Gastrocnemius medialis (tissue), 4 donors: ENCODE results near the gene TMEM132C. TPM values are rescaled to one million over a fixed set of nuclear protein-coding genes. Genes with fewer than 3 reads are reported as not detected.

Experiments
- ATAC-seq, 2 donors: fragments of 150-250 bp; one replicate each; pipeline ENCODE4 v1.9.1; 2016
- DNase-seq, 2 donors: peaks; one replicate each; pipeline ENCODE4 v3.0.0-alpha.2; 2019
- H3K27ac ChIP-seq, 4 donors: fragments of 200-600 bp; sonication (generic); 1 replicate in 1 of 4; 2 replicates in 3 of 4; pipeline ENCODE4 v1.5.1; 2016 to 2018; ENCODE audit warnings: mild to moderate bottlenecking in 2 of 4, moderate library complexity in 1 of 4
- H3K27me3 ChIP-seq, 3 donors: fragments of 200-600 bp; sonication (generic) in 2 of 3; 1 replicate in 1 of 3; 2 replicates in 2 of 3; pipeline versions ENCODE4 v1.5.1 to v1.6.0; 2016 to 2019; ENCODE audit warnings: mild to moderate bottlenecking in 1 of 3, moderate library complexity in 1 of 3
- H3K36me3 ChIP-seq, 2 donors: fragments of 200-600 bp; sonication (generic) in 1 of 2; one replicate each; pipeline ENCODE4 v1.5.1; 2017 to 2018
- H3K4me1 ChIP-seq, 2 donors: fragments of 200-600 bp; sonication (generic) in 1 of 2; one replicate each; pipeline ENCODE4 v1.5.1; 2016 to 2017; ENCODE audit warnings: mild to moderate bottlenecking in 2 of 2
- H3K4me3 ChIP-seq, 4 donors: fragments of 200-600 bp; sonication (generic) in 3 of 4; 1 replicate in 1 of 4; 2 replicates in 3 of 4; pipeline ENCODE4 v1.5.1; 2016 to 2019; ENCODE audit warnings: mild to moderate bottlenecking in 2 of 4
- H3K9me3 ChIP-seq, 3 donors: fragments of 200-600 bp; sonication (generic) in 2 of 3; 1 replicate in 1 of 3; 2 replicates in 2 of 3; pipeline ENCODE4 v1.5.1; 2016 to 2019
- POLR2A ChIP-seq, 2 donors: fragments of 450-650 bp; IDR thresholded peaks; one replicate each; pipeline ENCODE4 v1.6.1; 2017; ENCODE audit warnings: antibody characterized with exemption in 2 of 2, mild to moderate bottlenecking in 2 of 2, moderate library complexity in 2 of 2
- in situ Hi-C, 4 donors: fragments of 200-750 bp; cut with MboI; loops; one replicate each; pipeline versions ENCODE4 v1.15.0 to v1.8.0; 2017; ENCODE audit warnings: low sequenced_read_pairs in 4 of 4
- intact Hi-C: fragments of 100-400 bp; cut with DNase I; formaldehyde crosslinking; loops from one replicate; pipeline ENCODE4 v1.15.1; 2023; ENCODE audit warnings: low total_unique reads
- total RNA-seq, 4 donors: library from RNA; depleted of rRNA; stranded (reverse); fragments of >200 nt; gene quantifications; one replicate each; pipeline versions ENCODE4 v1.1.0 to v1.2.3, GENCODE V29; 2016
- TF ChIP-seq, protein P1 (sequence below), 5 experiments: fragments of 450-650 bp in 3 of 5; fragments of 200-600 bp in 2 of 5; sonication (generic) in 2 of 5; IDR thresholded peaks in 4 of 5; conservative IDR thresholded peaks in 1 of 5; 1 replicate in 4 of 5; 2 replicates in 1 of 5; pipeline ENCODE4 v1.5.1; 2016 to 2019; ENCODE audit warnings: antibody characterized with exemption in 5 of 5, mild to moderate bottlenecking in 3 of 5, moderate library complexity in 3 of 5

Gene TMEM132C
- total RNA-seq, 4 donors from 2014 or later = 0.24 to 0.82 (median 0.68) TPM

DNA sequence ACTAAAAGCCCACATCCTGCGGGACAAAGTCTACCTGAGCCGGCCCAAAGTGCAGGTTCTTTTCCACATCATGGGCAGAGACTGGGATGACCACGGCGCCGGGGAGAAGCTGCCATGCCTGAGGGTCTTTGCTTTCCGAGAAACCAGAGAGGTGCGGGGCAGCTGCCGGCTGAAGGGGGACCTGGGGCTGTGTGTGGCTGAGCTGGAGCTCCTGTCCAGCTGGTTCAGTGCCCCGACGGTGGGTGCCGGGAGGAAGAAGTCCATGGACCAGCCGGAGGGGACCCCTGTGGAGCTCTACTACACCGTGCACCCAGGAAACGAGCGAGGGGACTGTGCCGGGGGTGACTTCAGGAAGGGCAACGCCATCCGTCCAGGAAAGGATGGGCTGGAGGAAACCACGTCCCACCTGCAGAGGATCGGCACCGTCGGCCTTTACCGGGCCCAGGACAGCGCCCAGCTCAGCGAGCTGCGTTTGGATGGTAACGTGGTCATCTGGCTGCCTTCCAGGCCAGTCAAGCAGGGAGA lies 148.1 kb downstream of the TMEM132C start:
- H3K4me3 ChIP-seq = no peak overlapping the region
- intact Hi-C loops (no loop called here), in situ Hi-C loops (no loop called here)
- no peak for DNase-seq
- H3K9me3 ChIP-seq = no peaks in the 10 kb centered on the region
- no peak overlapping the region for H3K27ac ChIP-seq
- H3K4me1 ChIP-seq = no peaks in the 10 kb centered on the region
- no peak for ATAC-seq
- no peak for TF ChIP-seq POLR2A (IDR thresholded peaks at IDR 0.05)
- TF ChIP-seq, protein P1, sequence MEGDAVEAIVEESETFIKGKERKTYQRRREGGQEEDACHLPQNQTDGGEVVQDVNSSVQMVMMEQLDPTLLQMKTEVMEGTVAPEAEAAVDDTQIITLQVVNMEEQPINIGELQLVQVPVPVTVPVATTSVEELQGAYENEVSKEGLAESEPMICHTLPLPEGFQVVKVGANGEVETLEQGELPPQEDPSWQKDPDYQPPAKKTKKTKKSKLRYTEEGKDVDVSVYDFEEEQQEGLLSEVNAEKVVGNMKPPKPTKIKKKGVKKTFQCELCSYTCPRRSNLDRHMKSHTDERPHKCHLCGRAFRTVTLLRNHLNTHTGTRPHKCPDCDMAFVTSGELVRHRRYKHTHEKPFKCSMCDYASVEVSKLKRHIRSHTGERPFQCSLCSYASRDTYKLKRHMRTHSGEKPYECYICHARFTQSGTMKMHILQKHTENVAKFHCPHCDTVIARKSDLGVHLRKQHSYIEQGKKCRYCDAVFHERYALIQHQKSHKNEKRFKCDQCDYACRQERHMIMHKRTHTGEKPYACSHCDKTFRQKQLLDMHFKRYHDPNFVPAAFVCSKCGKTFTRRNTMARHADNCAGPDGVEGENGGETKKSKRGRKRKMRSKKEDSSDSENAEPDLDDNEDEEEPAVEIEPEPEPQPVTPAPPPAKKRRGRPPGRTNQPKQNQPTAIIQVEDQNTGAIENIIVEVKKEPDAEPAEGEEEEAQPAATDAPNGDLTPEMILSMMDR (IDR thresholded peaks at IDR 0.05 in 4 of 5, conservative IDR thresholded peaks at IDR 0.05 in 1 of 5) = no peak
- H3K27me3 ChIP-seq = no peaks in the 10 kb centered on the region
- H3K36me3 ChIP-seq = no peaks in the 10 kb centered on the region

DNA sequence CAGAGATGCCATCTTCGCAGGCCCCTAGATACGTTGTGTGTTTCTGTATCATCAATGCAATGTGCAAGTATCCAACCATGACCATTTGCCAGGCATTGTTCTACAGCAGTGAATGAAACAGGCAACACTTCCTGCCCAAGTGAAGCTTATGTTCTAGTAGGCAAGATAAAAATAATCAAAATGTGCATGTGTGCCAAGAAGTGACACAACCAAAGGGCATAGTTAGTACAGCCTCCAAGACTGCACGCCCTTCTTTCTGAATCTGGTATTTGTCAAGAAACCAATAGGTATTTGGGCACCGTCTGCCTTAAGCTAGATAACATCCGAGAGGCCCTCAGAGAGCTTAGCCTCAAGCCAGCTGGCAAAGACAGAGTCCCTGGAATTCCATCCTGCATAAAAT lies 152.0 kb downstream of the TMEM132C start:
- Histone ChIP-seq H3K4me3 (no peak overlapping the region), H3K9me3 (no peaks in the 10 kb centered on the region), H3K36me3 (no peaks in the 10 kb centered on the region), H3K27ac (no peak overlapping the region), H3K27me3 (no peaks in the 10 kb centered on the region), H3K4me1 (no peaks in the 10 kb centered on the region)
- intact Hi-C loops (no loop called here), in situ Hi-C loops (no loop called here)
- ATAC-seq (no peak), DNase-seq (no peak)
- no peak for TF ChIP-seq POLR2A (IDR thresholded peaks at IDR 0.05)
- TF ChIP-seq, protein P1 (IDR thresholded peaks at IDR 0.05 in 4 of 5, conservative IDR thresholded peaks at IDR 0.05 in 1 of 5) = no peak

DNA sequence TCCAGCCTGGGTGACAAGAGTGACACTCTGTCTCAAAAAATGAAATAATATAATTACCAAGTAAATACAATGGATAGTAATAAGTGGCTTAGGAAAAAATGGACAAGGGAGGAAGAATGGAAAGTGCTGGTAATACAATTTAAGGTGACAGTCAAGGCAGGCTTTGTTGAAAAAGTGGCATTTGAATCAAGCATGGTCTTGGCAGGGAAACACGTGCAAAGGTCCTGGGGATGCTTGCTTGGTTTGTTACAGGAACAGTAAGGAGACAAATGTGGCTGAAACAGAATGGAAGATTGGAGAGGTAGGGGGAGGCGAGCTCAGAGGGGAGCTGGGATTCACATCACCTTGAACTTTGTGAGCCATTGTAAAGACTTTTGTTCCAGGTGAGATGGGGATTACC lies 153.2 kb downstream of the TMEM132C start:
- Histone ChIP-seq H3K4me3 (no peak overlapping the region), H3K9me3 (no peaks in the 10 kb centered on the region), H3K36me3 (no peaks in the 10 kb centered on the region), H3K27me3 (no peaks in the 10 kb centered on the region), H3K27ac (no peak overlapping the region), H3K4me1 (no peaks in the 10 kb centered on the region)
- DNase-seq = no peak
- in situ Hi-C loops = no loop called here
- no peak for TF ChIP-seq POLR2A (IDR thresholded peaks at IDR 0.05)
- TF ChIP-seq, protein P1 (IDR thresholded peaks at IDR 0.05 in 4 of 5, conservative IDR thresholded peaks at IDR 0.05 in 1 of 5) = no peak
- ATAC-seq = no peak
- intact Hi-C loops = no loop called here

DNA sequence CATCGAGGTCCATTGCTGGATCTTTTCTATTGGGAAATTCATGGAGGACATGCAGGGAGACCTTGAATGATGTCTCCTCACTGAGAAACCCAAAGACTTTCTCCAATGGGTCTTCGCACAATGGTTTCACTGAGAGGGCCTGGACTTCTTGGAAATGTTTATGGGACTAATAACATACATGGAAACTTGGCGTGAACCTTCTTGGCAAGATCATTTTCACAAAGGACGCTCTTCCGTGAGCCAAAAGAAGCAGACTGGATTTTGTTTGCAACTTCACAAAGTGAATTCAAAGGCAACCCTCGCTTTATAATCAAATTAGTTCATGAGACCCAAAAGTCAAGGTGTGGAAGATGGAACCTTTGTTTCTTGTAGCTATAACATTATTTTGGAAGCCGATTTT lies 154.4 kb downstream of the TMEM132C start:
- in situ Hi-C loops = no loop called here
- no peak for TF ChIP-seq POLR2A (IDR thresholded peaks at IDR 0.05)
- TF ChIP-seq, protein P1 (IDR thresholded peaks at IDR 0.05 in 4 of 5, conservative IDR thresholded peaks at IDR 0.05 in 1 of 5) = no peak
- intact Hi-C loops = no loop called here

DNA sequence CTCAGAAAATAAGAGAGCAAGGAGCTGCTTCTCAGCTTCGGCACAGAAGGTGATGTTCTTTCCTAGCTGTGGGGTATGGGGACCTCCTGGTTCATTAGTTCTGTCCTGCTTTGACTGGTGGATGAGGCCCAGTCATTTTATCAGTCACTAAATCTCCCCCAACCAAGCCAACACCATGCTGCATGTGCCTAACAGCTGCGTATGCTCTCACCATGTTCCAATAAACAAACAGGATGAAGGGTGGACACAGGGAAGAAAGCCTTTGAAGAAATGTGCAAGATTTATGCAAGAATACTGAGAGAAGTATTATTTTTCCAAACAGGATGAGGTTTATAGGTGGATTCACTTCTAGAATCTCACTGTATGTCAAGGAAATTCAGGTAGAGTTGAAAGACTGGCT lies 156.2 kb downstream of the TMEM132C start:
- no peak overlapping the region for H3K4me3 ChIP-seq
- no peaks in the 10 kb centered on the region for H3K36me3 ChIP-seq
- in situ Hi-C loops = no loop called here
- H3K4me1 ChIP-seq = no peaks in the 10 kb centered on the region
- TF ChIP-seq, protein P1 (IDR thresholded peaks at IDR 0.05 in 4 of 5, conservative IDR thresholded peaks at IDR 0.05 in 1 of 5) = no peak
- no peak for TF ChIP-seq POLR2A (IDR thresholded peaks at IDR 0.05)
- ATAC-seq (no peak), DNase-seq (no peak)
- H3K27me3 ChIP-seq = no peaks in the 10 kb centered on the region
- H3K27ac ChIP-seq = no peak overlapping the region
- intact Hi-C loops = no loop called here
- no peaks in the 10 kb centered on the region for H3K9me3 ChIP-seq

More for the DNA sequence above, 154.4 kb downstream of the TMEM132C start:
- no peak overlapping the region for H3K4me3 ChIP-seq
- no peaks in the 10 kb centered on the region for H3K9me3 ChIP-seq
- H3K36me3 ChIP-seq = no peaks in the 10 kb centered on the region
- no peaks in the 10 kb centered on the region for H3K27me3 ChIP-seq
- no peaks in the 10 kb centered on the region for H3K4me1 ChIP-seq
- ATAC-seq = no peak
- no peak for DNase-seq
- H3K27ac ChIP-seq = no peak overlapping the region
